Fibroblast of lung (primary cell): ENCODE results near the gene NEUROG1. TPM values are rescaled to one million over a fixed set of nuclear protein-coding genes. Genes with fewer than 3 reads are reported as not detected.

Source experiments
- DNase-seq, 2 donors: peaks; one replicate each; pipeline versions ENCODE4 v3.0.0 to v3.0.0-alpha.2; 2010; ENCODE audit warnings: low read depth in 2 of 2
- H2AFZ ChIP-seq: 2 replicates; pipeline ENCODE4 v1.5.1; 2012; ENCODE audit warnings: low read length, control low read depth, inconsistent platforms
- H3K27ac ChIP-seq: 2 replicates; pipeline ENCODE4 v1.5.1; 2011; ENCODE audit warnings: low read length, control low read depth; ENCODE audit not compliant: insufficient read depth
- H3K27me3 ChIP-seq: 2 replicates; pipeline ENCODE4 v1.5.1; 2011; ENCODE audit warnings: mild to moderate bottlenecking, low read length; ENCODE audit not compliant: control insufficient read depth, insufficient read depth
- H3K36me3 ChIP-seq: 2 replicates; pipeline ENCODE4 v1.5.1; 2011; ENCODE audit warnings: low read length; ENCODE audit not compliant: control insufficient read depth, insufficient read depth
- H3K4me1 ChIP-seq: 2 replicates; pipeline ENCODE4 v1.5.1; 2011; ENCODE audit warnings: low read length; ENCODE audit not compliant: control insufficient read depth, insufficient read depth; ENCODE audit errors: extremely low read depth
- H3K4me2 ChIP-seq: 2 replicates; pipeline ENCODE4 v1.5.1; 2011; ENCODE audit warnings: low read length, control low read depth; ENCODE audit not compliant: insufficient read depth; ENCODE audit errors: extremely low read depth
- H3K4me3 ChIP-seq, 4 experiments: fragments of 200-600 bp in 1 of 4; sonication (generic) in 1 of 4; replicated peaks in 1 of 4; 2 replicates each; pipeline ENCODE4 v1.5.1; 2011 to 2016; ENCODE audit warnings: low read length in 4 of 4, low read depth in 3 of 4, mild to moderate bottlenecking in 3 of 4, control low read depth in 2 of 4, inconsistent platforms in 1 of 4, mixed read lengths in 1 of 4; ENCODE audit not compliant: insufficient read depth in 1 of 4; ENCODE audit errors: control extremely low read depth in 1 of 4
- H3K79me2 ChIP-seq: 2 replicates; pipeline ENCODE4 v1.5.1; 2012; ENCODE audit warnings: mild to moderate bottlenecking, low read length, inconsistent platforms; ENCODE audit not compliant: control insufficient read depth, insufficient read depth
- H3K9ac ChIP-seq: 2 replicates; pipeline ENCODE4 v1.5.1; 2011; ENCODE audit warnings: mild to moderate bottlenecking, low read length, control low read depth; ENCODE audit not compliant: insufficient read depth
- H3K9me3 ChIP-seq: 2 replicates; pipeline ENCODE4 v1.5.1; 2012; ENCODE audit warnings: low read depth, low read length; ENCODE audit not compliant: control insufficient read depth, insufficient read depth
- H4K20me1 ChIP-seq: 2 replicates; pipeline ENCODE4 v1.5.1; 2011; ENCODE audit warnings: low read length; ENCODE audit not compliant: control insufficient read depth, insufficient read depth; ENCODE audit errors: extremely low read depth
- EZH2 ChIP-seq: IDR thresholded peaks from 2 replicates; pipeline ENCODE4 v1.5.1; 2012; ENCODE audit warnings: low read length, control low read depth, mild to moderate bottlenecking; ENCODE audit errors: missing control alignments
- polyA plus RNA-seq, 2 donors: library from polyadenylated mRNA; depleted of rRNA in 1 of 2; stranded (reverse) in 1 of 2; unstranded in 1 of 2; fragments of >200 nt; gene quantifications; 2 replicates each; pipeline ENCODE4 v1.2.1, GENCODE V29; 2011 to 2012; ENCODE audit warnings: missing spikeins in 1 of 2
- total RNA-seq: library from RNA; depleted of rRNA; stranded (reverse); fragments of >200 nt; gene quantifications from 2 replicates; pipeline ENCODE4 v1.2.1, GENCODE V29; 2014
- TF ChIP-seq, protein P1 (sequence below), 2 donors: IDR thresholded peaks in 1 of 2; conservative IDR thresholded peaks in 1 of 2; 1 replicate in 1 of 2; 2 replicates in 1 of 2; pipeline ENCODE4 v1.5.1; 2011 to 2012; ENCODE audit warnings: low read length in 2 of 2, control low read depth in 1 of 2, inconsistent platforms in 1 of 2, low read depth in 1 of 2, mild to moderate bottlenecking in 1 of 2

NEUROG1 gene
- total and polyA plus RNA-seq, 2 donors (not counting 1 experiment from before 2014, with no cell fraction given), result not detected

DNA sequence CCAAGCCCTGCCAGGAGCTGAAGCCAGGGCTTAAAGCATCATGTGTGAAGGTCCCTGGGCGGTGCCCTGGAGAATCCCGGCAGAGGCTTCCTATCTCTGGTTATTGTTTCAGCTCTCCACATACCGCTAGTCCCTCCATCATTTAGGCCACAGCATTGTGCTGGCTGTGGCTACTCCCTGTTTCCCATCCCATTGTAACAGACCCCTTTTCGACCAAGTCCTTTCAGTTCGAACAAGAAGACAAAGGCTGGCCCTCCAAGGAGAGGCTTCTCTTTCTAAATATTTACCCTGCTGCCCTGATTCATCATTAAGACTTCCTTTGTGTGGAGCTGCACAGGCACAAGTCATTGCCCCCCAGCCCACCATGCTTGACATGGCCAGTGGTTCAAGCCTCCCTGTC is 41.6 kb downstream of the NEUROG1 start:
- H3K4me1 ChIP-seq, result peaks cover 9% of the 10 kb centered on the region
- DNase-seq, result no peak
- no peaks in the 10 kb centered on the region for H4K20me1 ChIP-seq
- H3K4me3 ChIP-seq, result no peak overlapping the region
- no peak overlapping the region for H3K27ac ChIP-seq
- no peaks in the 10 kb centered on the region for H3K36me3 ChIP-seq
- no peak overlapping the region for H2AFZ ChIP-seq
- H3K9me3 ChIP-seq, result no peaks in the 10 kb centered on the region
- no peak overlapping the region for H3K4me2 ChIP-seq
- no peak overlapping the region for H3K9ac ChIP-seq
- no peaks in the 10 kb centered on the region for H3K27me3 ChIP-seq
- TF ChIP-seq EZH2, result no peak
- TF ChIP-seq, protein P1, sequence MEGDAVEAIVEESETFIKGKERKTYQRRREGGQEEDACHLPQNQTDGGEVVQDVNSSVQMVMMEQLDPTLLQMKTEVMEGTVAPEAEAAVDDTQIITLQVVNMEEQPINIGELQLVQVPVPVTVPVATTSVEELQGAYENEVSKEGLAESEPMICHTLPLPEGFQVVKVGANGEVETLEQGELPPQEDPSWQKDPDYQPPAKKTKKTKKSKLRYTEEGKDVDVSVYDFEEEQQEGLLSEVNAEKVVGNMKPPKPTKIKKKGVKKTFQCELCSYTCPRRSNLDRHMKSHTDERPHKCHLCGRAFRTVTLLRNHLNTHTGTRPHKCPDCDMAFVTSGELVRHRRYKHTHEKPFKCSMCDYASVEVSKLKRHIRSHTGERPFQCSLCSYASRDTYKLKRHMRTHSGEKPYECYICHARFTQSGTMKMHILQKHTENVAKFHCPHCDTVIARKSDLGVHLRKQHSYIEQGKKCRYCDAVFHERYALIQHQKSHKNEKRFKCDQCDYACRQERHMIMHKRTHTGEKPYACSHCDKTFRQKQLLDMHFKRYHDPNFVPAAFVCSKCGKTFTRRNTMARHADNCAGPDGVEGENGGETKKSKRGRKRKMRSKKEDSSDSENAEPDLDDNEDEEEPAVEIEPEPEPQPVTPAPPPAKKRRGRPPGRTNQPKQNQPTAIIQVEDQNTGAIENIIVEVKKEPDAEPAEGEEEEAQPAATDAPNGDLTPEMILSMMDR (conservative IDR thresholded peaks at IDR 0.05 in 1 of 2, IDR thresholded peaks at IDR 0.05 in 1 of 2; ENCODE audit: low read depth in 1 of 2, low read length in 2 of 2), result no peak
- H3K79me2 ChIP-seq, result no peaks in the 10 kb centered on the region

DNA sequence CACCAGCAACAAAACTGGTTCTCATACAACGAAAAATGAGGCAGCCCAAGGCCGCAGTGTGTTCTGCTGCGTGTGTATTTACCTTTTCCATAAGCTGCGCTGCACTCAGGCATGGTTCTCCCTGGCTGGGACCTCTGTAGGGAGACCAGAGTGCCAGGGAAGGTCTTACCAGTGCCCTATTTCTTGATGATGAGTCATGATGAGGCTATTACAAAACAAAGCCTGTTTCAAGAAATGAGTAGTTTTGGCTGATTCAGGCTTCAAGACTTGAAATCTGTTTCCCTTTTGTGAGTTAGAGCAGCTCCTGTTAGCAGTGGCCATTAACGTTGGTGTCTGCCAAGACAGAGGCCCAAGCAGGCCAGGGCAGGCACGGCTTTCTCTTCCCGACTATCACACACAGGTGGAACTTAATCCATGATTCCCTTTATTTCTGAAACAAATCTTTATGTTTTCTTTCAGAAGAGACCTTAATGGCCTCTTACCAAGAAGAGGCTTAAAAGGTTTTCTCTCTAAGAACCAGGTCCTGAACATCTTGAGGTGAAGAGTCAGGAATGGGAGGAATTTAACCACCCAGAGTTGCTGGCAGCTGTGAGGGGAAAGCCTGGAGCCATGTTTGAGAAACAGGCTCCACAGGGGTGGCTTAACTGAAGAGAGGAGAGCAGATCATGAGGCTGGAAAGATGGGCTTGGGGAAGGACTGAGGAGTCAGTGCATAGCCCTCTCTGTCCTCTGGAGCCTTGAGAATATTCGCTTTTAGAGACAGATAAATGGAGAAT is 42.2 kb downstream of the NEUROG1 start:
- peak overlapping the region; percentile 1 for H3K4me2 ChIP-seq
- H3K79me2 ChIP-seq, result no peaks in the 10 kb centered on the region
- no peaks in the 10 kb centered on the region for H3K36me3 ChIP-seq
- peak overlapping the region; percentile 35 for H2AFZ ChIP-seq
- peak overlapping the region; percentile 56 for H3K27ac ChIP-seq
- peaks cover 11% of the 10 kb centered on the region for H3K4me1 ChIP-seq
- no peak overlapping the region for H3K9ac ChIP-seq
- no peaks in the 10 kb centered on the region for H3K9me3 ChIP-seq
- H3K4me3 ChIP-seq, result no peak overlapping the region
- TF ChIP-seq, protein P1 (conservative IDR thresholded peaks at IDR 0.05 in 1 of 2, IDR thresholded peaks at IDR 0.05 in 1 of 2; ENCODE audit: low read depth in 1 of 2, low read length in 2 of 2), result no peak
- TF ChIP-seq EZH2, result no peak
- no peaks in the 10 kb centered on the region for H3K27me3 ChIP-seq
- no peaks in the 10 kb centered on the region for H4K20me1 ChIP-seq
- DNase-seq, result peak; percentile 90 to 92

DNA sequence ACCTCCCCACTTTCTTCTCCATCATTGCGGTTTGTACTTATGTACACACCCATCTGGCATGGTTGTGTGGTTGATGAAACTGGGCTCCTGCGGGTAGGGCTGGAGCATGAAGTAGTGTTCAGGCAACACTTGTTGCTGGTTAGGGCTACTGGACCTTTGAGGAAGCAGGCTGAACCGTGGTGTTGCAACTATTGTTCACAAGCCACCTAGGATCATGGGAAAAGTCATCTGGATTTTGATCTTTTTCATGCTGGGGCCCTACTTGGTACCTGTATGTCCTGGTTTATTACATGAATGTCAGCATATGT is 43.5 kb downstream of the NEUROG1 start:
- Histone ChIP-seq H3K4me3 (no peak overlapping the region), H3K4me2 (no peak overlapping the region), H3K27me3 (no peaks in the 10 kb centered on the region), H3K9me3 (no peaks in the 10 kb centered on the region), H3K9ac (no peak overlapping the region), H3K27ac (no peak overlapping the region), H3K79me2 (no peaks in the 10 kb centered on the region), H2AFZ (no peak overlapping the region), H3K4me1 (peaks cover 12% of the 10 kb centered on the region), H4K20me1 (no peaks in the 10 kb centered on the region), H3K36me3 (no peaks in the 10 kb centered on the region)
- no peak for DNase-seq
- no peak for TF ChIP-seq EZH2
- TF ChIP-seq, protein P1 (conservative IDR thresholded peaks at IDR 0.05 in 1 of 2, IDR thresholded peaks at IDR 0.05 in 1 of 2; ENCODE audit: low read depth in 1 of 2, low read length in 2 of 2), result no peak
